ENCODE measurements around the gene ID4.

The ID4 gene

DNA sequence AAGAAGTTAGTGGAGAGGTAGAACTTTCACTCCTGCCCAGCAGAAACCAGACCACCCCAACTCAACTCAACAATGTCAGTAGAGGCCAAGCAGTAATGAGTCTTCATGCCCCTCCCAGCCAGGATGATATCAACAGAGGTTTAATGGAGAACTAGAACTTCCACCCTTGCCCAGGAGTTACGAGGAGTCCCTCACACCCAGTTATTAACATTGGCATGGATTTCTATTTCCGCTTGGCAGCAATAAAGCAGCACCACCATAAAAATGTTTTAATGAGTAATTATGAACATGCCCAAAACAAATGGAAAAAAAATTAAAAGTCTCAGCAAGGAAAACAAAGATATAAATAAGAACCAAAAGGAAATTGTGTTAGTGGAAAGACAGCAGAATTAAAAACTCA, 40.7 kb upstream of the ID4 start:
- H3K4me3 ChIP-seq (replicated peaks; ENCODE audit: low read depth, low read length), result no peak overlapping the region
- no peaks in the 10 kb centered on the region for H3K36me3 ChIP-seq (ENCODE audit: control insufficient read depth, insufficient read depth, low read length)
- no peak for DNase-seq (ENCODE audit: extremely low read depth, insufficient read length)
- H3K27me3 ChIP-seq (replicated peaks; ENCODE audit: control insufficient read depth, insufficient read depth, low read length), result no peaks in the 10 kb centered on the region
- TF ChIP-seq, protein P1, sequence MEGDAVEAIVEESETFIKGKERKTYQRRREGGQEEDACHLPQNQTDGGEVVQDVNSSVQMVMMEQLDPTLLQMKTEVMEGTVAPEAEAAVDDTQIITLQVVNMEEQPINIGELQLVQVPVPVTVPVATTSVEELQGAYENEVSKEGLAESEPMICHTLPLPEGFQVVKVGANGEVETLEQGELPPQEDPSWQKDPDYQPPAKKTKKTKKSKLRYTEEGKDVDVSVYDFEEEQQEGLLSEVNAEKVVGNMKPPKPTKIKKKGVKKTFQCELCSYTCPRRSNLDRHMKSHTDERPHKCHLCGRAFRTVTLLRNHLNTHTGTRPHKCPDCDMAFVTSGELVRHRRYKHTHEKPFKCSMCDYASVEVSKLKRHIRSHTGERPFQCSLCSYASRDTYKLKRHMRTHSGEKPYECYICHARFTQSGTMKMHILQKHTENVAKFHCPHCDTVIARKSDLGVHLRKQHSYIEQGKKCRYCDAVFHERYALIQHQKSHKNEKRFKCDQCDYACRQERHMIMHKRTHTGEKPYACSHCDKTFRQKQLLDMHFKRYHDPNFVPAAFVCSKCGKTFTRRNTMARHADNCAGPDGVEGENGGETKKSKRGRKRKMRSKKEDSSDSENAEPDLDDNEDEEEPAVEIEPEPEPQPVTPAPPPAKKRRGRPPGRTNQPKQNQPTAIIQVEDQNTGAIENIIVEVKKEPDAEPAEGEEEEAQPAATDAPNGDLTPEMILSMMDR (IDR thresholded peaks at IDR 0.05; ENCODE audit: insufficient read depth, low read length, poor library complexity, severe bottlenecking), result no peak

DNA sequence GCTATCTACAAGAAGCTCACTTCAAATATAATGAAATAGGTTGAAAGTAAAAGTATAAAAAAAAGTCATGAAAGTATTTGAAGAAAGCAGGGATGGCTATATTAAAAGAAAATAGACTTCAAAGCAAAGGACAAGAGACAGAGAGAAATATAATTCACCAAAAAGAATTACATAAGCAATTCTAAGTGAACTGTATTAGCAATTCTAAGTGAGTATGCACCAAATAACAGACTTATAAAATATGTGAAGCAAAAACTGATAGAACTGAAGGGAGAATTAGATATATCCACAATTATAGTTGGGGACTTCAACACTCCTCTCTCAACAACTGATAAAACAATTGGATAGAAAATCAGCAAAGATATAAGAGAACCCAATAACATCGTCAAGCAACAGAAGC, 38.8 kb upstream of the ID4 start:
- no peaks in the 10 kb centered on the region for H3K27me3 ChIP-seq (replicated peaks; ENCODE audit: control insufficient read depth, insufficient read depth, low read length)
- H3K4me3 ChIP-seq (replicated peaks; ENCODE audit: low read depth, low read length), result no peak overlapping the region
- TF ChIP-seq, protein P1 (IDR thresholded peaks at IDR 0.05; ENCODE audit: insufficient read depth, low read length, poor library complexity, severe bottlenecking), result no peak
- H3K36me3 ChIP-seq (ENCODE audit: control insufficient read depth, insufficient read depth, low read length), result no peaks in the 10 kb centered on the region
- DNase-seq (ENCODE audit: extremely low read depth, insufficient read length), result no peak

DNA sequence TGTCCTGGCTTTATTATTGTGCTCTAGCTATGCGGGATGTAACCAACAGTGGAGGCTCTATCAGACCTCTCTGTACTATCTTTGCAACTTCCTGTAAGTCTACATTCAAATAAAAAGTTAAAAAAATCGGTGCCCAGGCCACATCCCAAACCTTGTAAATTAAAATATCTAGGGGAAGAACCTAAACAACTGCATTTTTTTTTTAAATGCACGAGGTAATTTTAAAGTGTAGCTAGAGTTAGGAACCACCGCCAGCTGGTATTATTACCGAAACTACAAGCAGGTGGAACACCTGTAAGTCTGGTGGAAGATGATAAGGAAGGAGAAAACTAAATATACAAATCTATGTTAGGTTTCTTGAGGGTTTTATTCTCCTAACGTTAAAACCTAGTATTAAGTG, 34.5 kb upstream of the ID4 start:
- H3K4me3 ChIP-seq (replicated peaks; ENCODE audit: low read depth, low read length), result no peak overlapping the region
- TF ChIP-seq, protein P1 (IDR thresholded peaks at IDR 0.05; ENCODE audit: insufficient read depth, low read length, poor library complexity, severe bottlenecking), result no peak
- H3K27me3 ChIP-seq (replicated peaks; ENCODE audit: control insufficient read depth, insufficient read depth, low read length), result no peaks in the 10 kb centered on the region
- no peaks in the 10 kb centered on the region for H3K36me3 ChIP-seq (ENCODE audit: control insufficient read depth, insufficient read depth, low read length)
- DNase-seq (ENCODE audit: extremely low read depth, insufficient read length), result no peak

DNA sequence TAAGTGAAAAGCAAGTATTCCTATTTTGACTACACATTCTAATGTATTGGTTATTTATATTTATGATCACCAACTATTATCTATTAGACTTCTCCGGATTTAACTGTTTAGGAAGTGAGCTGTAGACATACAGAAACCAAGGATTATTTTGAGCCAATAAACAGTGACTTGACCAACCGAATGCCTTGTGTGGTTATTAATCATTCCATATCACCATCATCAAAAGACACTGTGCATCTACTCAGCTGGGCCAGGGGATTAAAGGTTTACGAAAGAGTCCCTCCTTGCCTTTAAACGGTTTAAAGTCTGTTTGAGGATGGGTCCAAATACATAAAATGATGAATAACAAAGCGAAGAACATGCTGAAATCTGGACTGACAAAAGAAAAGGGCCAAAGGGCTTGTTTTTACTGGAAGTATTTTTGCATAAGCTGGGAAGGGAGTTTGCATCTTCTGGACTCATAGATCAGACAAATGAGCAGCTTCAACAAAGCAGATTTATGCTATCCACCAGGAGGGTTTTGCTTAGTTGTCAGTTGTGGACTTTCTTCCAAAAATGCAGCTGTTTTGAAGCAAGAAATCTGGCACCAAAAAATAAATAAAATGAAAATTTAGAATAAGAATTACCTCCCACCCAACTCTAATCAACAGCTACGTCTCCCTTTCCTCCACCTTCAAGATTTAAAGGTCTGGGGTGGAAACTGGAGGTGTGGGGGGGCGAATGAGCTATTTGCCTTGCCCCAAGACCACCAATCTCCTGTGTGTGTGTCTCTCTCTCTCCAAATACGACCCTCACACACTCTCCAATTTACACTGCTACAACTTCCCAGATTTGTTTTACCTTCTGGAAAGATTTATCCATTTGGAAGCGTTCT, 33.6 kb upstream of the ID4 start:
- TF ChIP-seq, protein P1 (IDR thresholded peaks at IDR 0.05; ENCODE audit: insufficient read depth, low read length, poor library complexity, severe bottlenecking), result no peak
- DNase-seq (ENCODE audit: extremely low read depth, insufficient read length), result no peak
- Histone ChIP-seq H3K4me3 (replicated peaks; ENCODE audit: low read depth, low read length) (no peak overlapping the region), H3K27me3 (replicated peaks; ENCODE audit: control insufficient read depth, insufficient read depth, low read length) (no peaks in the 10 kb centered on the region), H3K36me3 (ENCODE audit: control insufficient read depth, insufficient read depth, low read length) (no peaks in the 10 kb centered on the region)

DNA sequence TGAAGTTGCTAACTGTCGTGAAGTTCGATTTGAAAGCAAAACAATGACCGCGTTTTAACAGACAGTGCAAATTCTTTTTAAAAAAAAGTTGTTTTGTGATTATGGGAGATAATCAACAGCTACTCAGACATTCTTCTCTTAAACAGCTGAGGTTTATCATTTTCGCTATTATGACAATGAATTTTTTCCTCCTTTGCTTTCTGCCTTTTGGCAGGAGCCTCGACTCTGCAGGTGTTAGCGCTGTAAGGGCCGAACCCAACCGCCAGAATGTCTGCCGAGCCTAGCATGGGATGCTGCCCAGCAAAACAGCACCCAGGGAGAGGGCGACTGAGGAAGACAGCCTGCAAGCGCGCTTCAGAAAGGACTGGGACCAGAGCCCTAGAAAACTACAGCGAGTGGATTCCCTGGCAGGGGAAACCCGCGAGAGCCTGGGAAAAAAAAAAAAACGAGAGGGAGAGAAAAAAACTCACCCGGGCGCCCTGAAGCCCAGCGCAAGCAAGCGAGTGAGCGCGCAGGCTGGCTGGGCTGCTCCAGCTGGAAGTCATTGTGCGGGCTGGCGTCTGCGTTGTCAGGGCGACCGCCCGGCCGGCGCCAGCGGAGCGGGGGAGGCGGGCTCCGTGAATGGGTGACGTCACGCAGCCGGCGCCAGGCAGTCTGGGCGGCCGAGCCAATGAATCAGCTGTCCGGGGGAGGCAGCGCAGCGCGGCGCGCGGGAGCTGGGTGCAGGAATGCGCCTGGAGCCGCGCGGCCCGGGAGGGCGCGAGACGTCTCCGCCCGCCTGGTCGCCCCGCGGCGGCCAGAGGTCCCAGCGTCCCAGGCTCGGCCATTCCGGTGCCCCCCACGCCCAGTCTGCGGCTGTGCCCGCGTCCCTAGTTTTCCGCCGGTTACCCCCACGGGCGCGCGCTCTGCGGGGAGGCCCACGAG, 32.7 kb upstream of the ID4 start:
- Histone ChIP-seq H3K27me3 (replicated peaks; ENCODE audit: control insufficient read depth, insufficient read depth, low read length) (no peaks in the 10 kb centered on the region), H3K36me3 (ENCODE audit: control insufficient read depth, insufficient read depth, low read length) (no peaks in the 10 kb centered on the region), H3K4me3 (replicated peaks; ENCODE audit: low read depth, low read length) (no peak overlapping the region)
- TF ChIP-seq, protein P1 (IDR thresholded peaks at IDR 0.05; ENCODE audit: insufficient read depth, low read length, poor library complexity, severe bottlenecking), result no peak
- DNase-seq (ENCODE audit: extremely low read depth, insufficient read length), result peak; percentile 78
